DMS153 treated with DMSO at 0.1 percent for 48 hours (cell line): ENCODE results near the gene UPK3A.
A peak's percentile ranks its signal among the peaks of the same experiment; 100 is the strongest.
"Not testable (repeated sequence)": the region's sequence is repeated elsewhere in the genome, so short reads cannot be mapped to it uniquely, and the experiment has no call there.

ENCODE experiments used
- DNase-seq: peaks from one replicate; lab custom pipeline; 2025; ENCODE audit not compliant: unreplicated experiment; lab: John Stamatoyannopoulos, UW

UPK3A gene

GRCh38 chr22:45254789-45255278 is 29.9 kb upstream of the UPK3A start:
- no peak for DNase-seq

- not testable (repeated sequence) for DNase-seq
Observed at GRCh38 chr22:45257941-45258340, 26.8 kb upstream of the UPK3A start.

- DNase-seq, result no peak
Observed at GRCh38 chr22:45259754-45260394, 24.9 kb upstream of the UPK3A start.

GRCh38 chr22:45260395-45260759 is 24.4 kb upstream of the UPK3A start:
- not testable (repeated sequence) for DNase-seq

GRCh38 chr22:45261407-45262088 is 23.2 kb upstream of the UPK3A start:
- DNase-seq, result no peak

- DNase-seq, result no peak
Observed at GRCh38 chr22:45262195-45262930, 22.4 kb upstream of the UPK3A start.

- no peak for DNase-seq
Observed at GRCh38 chr22:45262931-45263462, 21.8 kb upstream of the UPK3A start.

GRCh38 chr22:45263463-45264269 is 21.1 kb upstream of the UPK3A start:
- peak; percentile 62 for DNase-seq

- no peak for DNase-seq
Observed at GRCh38 chr22:45265535-45265934, 19.2 kb upstream of the UPK3A start.

GRCh38 chr22:45268167-45268957 is 16.4 kb upstream of the UPK3A start:
- DNase-seq, result peak; percentile 3

GRCh38 chr22:45268958-45269844 is 15.5 kb upstream of the UPK3A start:
- peak; percentile 38 for DNase-seq

GRCh38 chr22:45270095-45271020 is 14.4 kb upstream of the UPK3A start:
- no peak for DNase-seq

- DNase-seq, result no peak
Observed at GRCh38 chr22:45271667-45272201, 13.0 kb upstream of the UPK3A start.

GRCh38 chr22:45272498-45272897 is 12.3 kb upstream of the UPK3A start:
- no peak for DNase-seq

- DNase-seq, result no peak
Observed at GRCh38 chr22:45273452-45274075, 11.2 kb upstream of the UPK3A start.

- DNase-seq, result no peak
Observed at GRCh38 chr22:45276507-45277105, 8.1 kb upstream of the UPK3A start.

GRCh38 chr22:45277720-45278119 is 7.0 kb upstream of the UPK3A start:
- DNase-seq, result not testable (repeated sequence)
